ENCODE measurements around the gene MECR.

Gene MECR

DNA sequence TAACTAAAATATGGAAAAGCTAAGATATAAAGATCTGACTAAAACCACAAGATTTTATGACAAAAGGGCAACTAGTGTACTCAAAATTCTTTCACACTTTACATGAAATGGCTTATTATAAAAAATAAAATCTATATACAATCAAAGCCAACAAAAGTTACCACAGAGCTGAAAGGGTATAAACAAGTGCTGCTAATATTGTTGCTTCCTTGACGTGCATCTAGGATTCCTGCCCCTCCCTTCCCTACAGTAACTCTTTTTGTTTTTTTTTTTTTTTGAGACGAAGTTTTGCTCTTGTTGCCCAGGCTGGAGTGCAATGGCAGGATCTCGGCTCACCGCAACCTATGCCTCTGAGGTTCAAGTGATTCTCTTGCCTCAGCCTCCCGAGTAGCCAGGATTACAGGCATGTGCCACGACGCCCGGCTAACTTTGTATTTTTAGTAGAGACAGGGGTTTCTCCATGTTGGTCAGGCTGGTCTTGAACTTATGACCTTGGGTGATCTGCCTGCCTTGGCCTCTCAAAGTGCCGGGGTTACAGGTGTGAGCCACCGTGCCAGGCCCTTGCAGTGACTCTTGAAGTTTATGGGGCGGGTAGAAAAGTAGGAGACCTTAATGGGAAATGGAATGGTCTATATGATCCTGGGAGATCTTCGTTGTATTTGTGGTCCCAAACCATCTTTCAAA, 53.6 kb downstream of the MECR start:
- H3K27ac ChIP-seq: no peak overlapping the region
- TF ChIP-seq ZFX (IDR thresholded peaks at IDR 0.05): no peak
- TF ChIP-seq, protein P1, sequence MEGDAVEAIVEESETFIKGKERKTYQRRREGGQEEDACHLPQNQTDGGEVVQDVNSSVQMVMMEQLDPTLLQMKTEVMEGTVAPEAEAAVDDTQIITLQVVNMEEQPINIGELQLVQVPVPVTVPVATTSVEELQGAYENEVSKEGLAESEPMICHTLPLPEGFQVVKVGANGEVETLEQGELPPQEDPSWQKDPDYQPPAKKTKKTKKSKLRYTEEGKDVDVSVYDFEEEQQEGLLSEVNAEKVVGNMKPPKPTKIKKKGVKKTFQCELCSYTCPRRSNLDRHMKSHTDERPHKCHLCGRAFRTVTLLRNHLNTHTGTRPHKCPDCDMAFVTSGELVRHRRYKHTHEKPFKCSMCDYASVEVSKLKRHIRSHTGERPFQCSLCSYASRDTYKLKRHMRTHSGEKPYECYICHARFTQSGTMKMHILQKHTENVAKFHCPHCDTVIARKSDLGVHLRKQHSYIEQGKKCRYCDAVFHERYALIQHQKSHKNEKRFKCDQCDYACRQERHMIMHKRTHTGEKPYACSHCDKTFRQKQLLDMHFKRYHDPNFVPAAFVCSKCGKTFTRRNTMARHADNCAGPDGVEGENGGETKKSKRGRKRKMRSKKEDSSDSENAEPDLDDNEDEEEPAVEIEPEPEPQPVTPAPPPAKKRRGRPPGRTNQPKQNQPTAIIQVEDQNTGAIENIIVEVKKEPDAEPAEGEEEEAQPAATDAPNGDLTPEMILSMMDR (conservative IDR thresholded peaks at IDR 0.05): no peak

DNA sequence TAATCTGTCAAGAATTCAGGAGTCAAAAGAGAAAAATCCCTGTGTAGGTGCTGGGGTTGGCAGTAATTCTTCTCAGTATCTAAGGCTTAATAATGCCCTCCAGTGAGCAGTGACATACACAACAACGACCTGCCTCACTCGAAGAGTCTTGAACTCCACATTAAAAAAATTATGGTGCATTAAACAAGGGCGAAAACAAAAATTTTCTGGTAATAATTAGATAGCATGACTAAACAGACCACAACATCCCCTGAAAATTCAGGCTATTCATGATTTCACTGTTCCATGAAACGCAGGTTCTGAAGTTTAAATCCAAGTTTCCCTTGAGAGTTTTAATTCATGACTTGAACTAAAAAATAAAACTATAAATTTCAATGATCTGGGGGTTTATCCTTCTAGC, 54.2 kb downstream of the MECR start:
- H3K27ac ChIP-seq: no peak overlapping the region
- no peak for TF ChIP-seq ZFX (IDR thresholded peaks at IDR 0.05)
- TF ChIP-seq, protein P1 (conservative IDR thresholded peaks at IDR 0.05): no peak

DNA sequence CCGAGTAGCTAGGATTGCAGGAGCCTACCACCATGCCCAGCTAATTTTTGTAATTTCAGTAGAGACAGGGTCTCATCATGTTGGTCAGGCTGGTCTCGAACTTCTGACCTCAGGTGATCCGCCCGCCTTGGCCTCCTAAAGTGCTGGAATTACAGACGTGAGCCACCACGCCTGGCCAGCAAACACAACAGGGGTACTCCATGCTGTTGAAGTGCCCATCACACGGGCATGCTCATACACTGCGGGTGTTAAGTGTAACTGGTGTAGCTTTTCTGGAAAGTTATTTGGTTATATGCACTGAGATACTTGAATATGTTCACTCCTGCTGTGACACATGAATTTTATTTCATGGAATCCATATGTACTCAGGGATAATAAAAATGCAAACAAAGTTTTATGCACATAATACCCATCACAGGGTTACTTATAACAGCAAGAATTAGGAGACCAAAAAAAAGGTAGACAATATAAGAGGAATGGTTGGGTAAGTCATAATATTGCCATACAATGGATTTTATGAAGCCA, 58.3 kb downstream of the MECR start:
- no peak for TF ChIP-seq ZFX (IDR thresholded peaks at IDR 0.05)
- TF ChIP-seq, protein P1 (conservative IDR thresholded peaks at IDR 0.05): no peak
- no peak overlapping the region for H3K27ac ChIP-seq

DNA sequence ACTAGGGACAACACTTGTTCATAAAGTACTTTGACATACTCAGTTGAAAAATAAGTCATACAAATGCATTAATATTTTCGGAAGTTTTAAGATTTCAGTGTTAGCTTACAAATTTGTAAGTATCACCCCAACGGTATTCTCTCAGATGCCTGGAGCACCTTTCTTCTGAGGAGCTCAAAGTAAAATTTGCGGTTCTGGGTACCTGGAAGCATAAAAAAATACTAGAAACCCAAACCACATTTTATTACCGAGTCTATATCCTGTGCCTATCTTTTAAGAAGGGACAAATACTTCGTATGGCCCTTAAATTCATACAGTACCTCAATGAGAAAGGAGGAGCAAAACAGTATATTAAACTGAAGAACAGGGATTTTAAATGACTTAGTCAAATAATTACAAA, 59.2 kb downstream of the MECR start:
- TF ChIP-seq ZFX (IDR thresholded peaks at IDR 0.05): no peak
- TF ChIP-seq, protein P1 (conservative IDR thresholded peaks at IDR 0.05): no peak
- no peak overlapping the region for H3K27ac ChIP-seq

DNA sequence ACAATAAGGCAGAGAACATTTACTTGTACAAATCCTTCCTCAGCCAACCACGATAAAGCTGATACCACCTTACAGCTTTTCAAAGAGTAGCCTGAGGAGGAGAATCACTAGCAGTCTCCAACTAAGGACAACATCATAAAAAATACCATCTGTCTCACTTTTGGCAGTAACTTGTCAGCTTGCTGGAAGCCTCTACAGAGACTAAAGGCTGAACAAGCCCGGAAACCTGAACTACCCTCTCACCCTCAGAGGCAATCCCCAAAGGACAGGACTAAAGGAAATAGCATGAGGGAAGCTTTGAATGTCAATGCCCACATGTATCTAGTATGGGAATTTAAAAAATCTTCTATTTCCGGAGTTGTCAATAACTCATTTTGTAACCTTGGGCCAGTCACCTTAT, 59.6 kb downstream of the MECR start:
- H3K27ac ChIP-seq: no peak overlapping the region
- TF ChIP-seq ZFX (IDR thresholded peaks at IDR 0.05): no peak
- TF ChIP-seq, protein P1 (conservative IDR thresholded peaks at IDR 0.05): no peak

DNA sequence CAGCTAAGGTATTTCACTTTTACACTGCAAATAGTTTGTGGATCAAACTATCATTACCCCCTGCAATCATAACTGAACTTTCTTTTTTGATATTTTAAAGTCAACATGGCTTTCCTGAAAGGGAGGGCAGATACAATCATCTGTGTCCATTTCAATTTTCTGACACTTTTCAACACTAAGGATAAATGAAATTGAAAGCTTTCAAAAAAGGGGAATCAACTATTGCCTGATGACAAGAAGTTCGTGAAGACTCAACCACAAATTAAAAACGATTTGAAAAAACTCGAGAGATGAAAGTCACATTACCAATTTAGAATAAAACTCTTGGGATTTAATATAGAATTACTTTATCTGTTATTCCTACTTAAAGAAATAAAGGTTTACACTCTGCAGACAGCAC, 60.8 kb downstream of the MECR start:
- no peak for TF ChIP-seq ZFX (IDR thresholded peaks at IDR 0.05)
- TF ChIP-seq, protein P1 (conservative IDR thresholded peaks at IDR 0.05): no peak
- no peak overlapping the region for H3K27ac ChIP-seq

DNA sequence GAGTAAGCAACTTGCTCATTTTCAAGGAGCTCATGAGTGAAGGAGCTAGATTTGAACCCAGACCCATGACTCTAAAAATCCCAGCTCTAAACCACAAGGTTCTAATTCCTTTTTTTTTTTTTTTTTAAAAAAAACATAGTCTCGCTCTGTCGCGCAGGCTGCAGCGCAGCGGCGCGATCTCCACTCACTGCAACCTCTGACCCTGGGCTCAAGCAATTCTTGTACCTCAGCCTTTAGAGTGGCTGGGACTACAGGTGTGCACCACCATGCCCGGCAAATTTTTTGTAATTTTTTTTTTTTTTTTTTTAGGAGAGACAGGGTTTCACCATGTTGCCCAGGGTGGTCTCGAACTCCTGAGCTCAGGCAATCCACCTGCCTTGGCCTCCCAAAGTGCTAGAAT, 62.8 kb downstream of the MECR start:
- TF ChIP-seq, protein P1 (conservative IDR thresholded peaks at IDR 0.05): no peak
- TF ChIP-seq ZFX (IDR thresholded peaks at IDR 0.05): no peak
- no peak overlapping the region for H3K27ac ChIP-seq

All from C4-2B (cell line).